Epithelial cell of proximal tubule (primary cell): ENCODE data around the gene PGA3. TPM values are rescaled to one million over a fixed set of nuclear protein-coding genes. Genes with fewer than 3 reads are reported as not detected.

Source experiments
- DNase-seq: peaks from one replicate; pipeline ENCODE4 v3.0.0-alpha.2; 2011; ENCODE audit warnings: low read depth
- H3K4me3 ChIP-seq: 2 replicates; pipeline ENCODE4 v1.5.1; 2011; ENCODE audit warnings: low read depth, mild to moderate bottlenecking, low read length
- CTCF ChIP-seq: conservative IDR thresholded peaks from 2 replicates; pipeline ENCODE4 v1.5.1; 2012; ENCODE audit warnings: low read depth, mild to moderate bottlenecking, low read length
- total RNA-seq: library from RNA; depleted of rRNA; stranded (reverse); fragments of >200 nt; gene quantifications from 2 replicates; pipeline ENCODE4 v1.2.3, GENCODE V29; 2015

Gene PGA3
- total RNA-seq, 1 donor from 2014 or later, result not detected

GRCh38 chr11:61254403-61255025 lies 51.2 kb downstream of the PGA3 start:
- peak; percentile 84 for TF ChIP-seq CTCF
- H3K4me3 ChIP-seq, result no peak overlapping the region
- DNase-seq, result no peak

GRCh38 chr11:61256710-61257482 lies 53.6 kb downstream of the PGA3 start:
- DNase-seq, result no peak
- no peak for TF ChIP-seq CTCF

GRCh38 chr11:61258546-61258945 lies 55.2 kb downstream of the PGA3 start:
- no peak overlapping the region for H3K4me3 ChIP-seq
- TF ChIP-seq CTCF, result no peak
- no peak for DNase-seq

More at GRCh38 chr11:61256710-61257482, 53.6 kb downstream of the PGA3 start:
- H3K4me3 ChIP-seq, result no peak overlapping the region

GRCh38 chr11:61259363-61259762 lies 56.0 kb downstream of the PGA3 start:
- DNase-seq, result no peak
- no peak overlapping the region for H3K4me3 ChIP-seq
- no peak for TF ChIP-seq CTCF

Other genes starting within 250 kb of the PGA3 start
- gene CD6, start 231.8 kb upstream of the PGA3 start, total RNA-seq, result 0.23 TPM in 1 of 2 replicates, not detected in the other
- not detected in 2 replicates for gene CD5, start 101.0 kb upstream of the PGA3 start, total RNA-seq
- gene VPS37C, start 42.1 kb upstream of the PGA3 start, total RNA-seq, result 15.7 and 21.5 TPM in 2 replicates
- not detected in 2 replicates for gene PGA4, start 18.8 kb downstream of the PGA3 start, total RNA-seq
- gene PGA5, start 37.7 kb downstream of the PGA3 start, total RNA-seq, result not detected in 2 replicates
- 0.65 and 3.5 TPM in 2 replicates for gene VWCE, start 91.8 kb downstream of the PGA3 start, total RNA-seq
- 175 and 218 TPM in 2 replicates for gene DDB1, start 129.6 kb downstream of the PGA3 start, total RNA-seq
- 22.3 and 22.9 TPM in 2 replicates for gene TKFC, start 129.7 kb downstream of the PGA3 start, total RNA-seq
- 22.1 and 42.0 TPM in 2 replicates for gene CYB561A3, start 158.4 kb downstream of the PGA3 start, total RNA-seq
- gene TMEM138, start 158.9 kb downstream of the PGA3 start, total RNA-seq, result 21.7 and 21.9 TPM in 2 replicates
- 8.3 and 10.6 TPM in 2 replicates for gene TMEM216, start 189.1 kb downstream of the PGA3 start, total RNA-seq
- 43.3 and 57.6 TPM in 2 replicates for gene CPSF7, start 226.5 kb downstream of the PGA3 start, total RNA-seq
- gene SDHAF2, start 226.6 kb downstream of the PGA3 start, total RNA-seq, result 34.4 and 63.2 TPM in 2 replicates